A549 (cell line): ENCODE measurements around the gene FIS1. TPM values are rescaled to one million over a fixed set of nuclear protein-coding genes. Genes with fewer than 3 reads are reported as not detected.
A peak's percentile ranks its signal among the peaks of the same experiment; 100 is the strongest.

Experiments used
- ATAC-seq, 2 experiments: fragments of 200-7000 bp in 1 of 2; fragments of >200 bp in 1 of 2; cut with Nextera tagmentation in 1 of 2; cut with Tn5 transposase in 1 of 2; 3 replicates each; pipeline versions ENCODE4 v1.8.0 to v1.9.1; 2018 to 2020; ENCODE audit warnings: mild to moderate bottlenecking in 1 of 2, moderate library complexity in 1 of 2
- CTCF ChIA-PET: fragments of 300-600 bp; sonication (Branson Sonifier 250); formaldehyde crosslinking; extraction: SDS; loops from one replicate; lab custom pipeline; 2021; ENCODE audit warnings: antibody characterized with exemption, inconsistent platforms; lab: Yijun Ruan, JAX
- POLR2A ChIA-PET: fragments of 350-600 bp; formaldehyde crosslinking; extraction: SDS; loops from one replicate; lab custom pipeline; 2021; ENCODE audit warnings: antibody characterized with exemption, inconsistent platforms; lab: Yijun Ruan, JAX
- DNase-seq, 2 experiments: peaks; one replicate each; pipeline versions ENCODE4 v3.0.0 to v3.0.0-alpha.2; 2011 to 2016; ENCODE audit warnings: low read depth in 1 of 2, low spot score in 1 of 2
- FAIRE-seq: peaks from 2 replicates; lab custom pipeline; 2011; peaks lifted over from hg19 to GRCh38; lab: Jason Lieb, UNC
- H3K27ac ChIP-seq, 2 experiments: fragments of >200 bp; sonication (Bioruptor Twin); formaldehyde crosslinking; 3 replicates each; pipeline ENCODE4 v1.5.1; 2016 to 2017
- H3K4me1 ChIP-seq: fragments of >200 bp; sonication (Bioruptor Twin); formaldehyde crosslinking; 3 replicates; pipeline ENCODE4 v1.6.1; 2016
- H3K4me2 ChIP-seq: fragments of >200 bp; sonication (Bioruptor Twin); formaldehyde crosslinking; 3 replicates; pipeline ENCODE4 v1.6.1; 2016
- H3K4me3 ChIP-seq: fragments of >200 bp; sonication (Bioruptor Twin); formaldehyde crosslinking; 3 replicates; pipeline ENCODE4 v1.5.1; 2016
- H3K9me3 ChIP-seq: fragments of >200 bp; sonication (Bioruptor Twin); formaldehyde crosslinking; 3 replicates; pipeline ENCODE4 v1.6.1; 2016
- CBX8 ChIP-seq: fragments of 200-600 bp; sonication (generic); IDR thresholded peaks from 2 replicates; pipeline ENCODE4 v1.6.1; 2016
- CEBPB ChIP-seq, 2 experiments: fragments of >200 bp in 1 of 2; sonication (Bioruptor Twin) in 1 of 2; formaldehyde crosslinking in 1 of 2; IDR thresholded peaks; 2 replicates each; pipeline ENCODE4 v1.6.1; 2012 to 2016
- E2F6 ChIP-seq: IDR thresholded peaks from 2 replicates; pipeline ENCODE4 v1.6.1; 2012; ENCODE audit warnings: low read depth, borderline replicate concordance
- EHF ChIP-seq: fragments of 250-450 bp; sonication (Bioruptor Pico); IDR thresholded peaks from 2 replicates; pipeline ENCODE4 v1.5.0; 2020; ENCODE audit warnings: mild to moderate bottlenecking
- ESRRA ChIP-seq: fragments of 150-350 bp; IDR thresholded peaks from 2 replicates; pipeline ENCODE4 v1.6.1; 2014; ENCODE audit warnings: mild to moderate bottlenecking, low read length, borderline replicate concordance
- GATA3 ChIP-seq: IDR thresholded peaks from 2 replicates; pipeline ENCODE4 v1.6.1; 2012; ENCODE audit warnings: borderline replicate concordance
- HOXB13 ChIP-seq: fragments of 250-450 bp; sonication (Bioruptor Pico); IDR thresholded peaks from 2 replicates; pipeline ENCODE4 v1.5.0; 2020; ENCODE audit warnings: low read depth, mild to moderate bottlenecking, moderate library complexity
- MAX ChIP-seq: IDR thresholded peaks from 2 replicates; pipeline ENCODE4 v1.6.1; 2012
- NFE2L2 ChIP-seq: fragments of 150-350 bp; conservative IDR thresholded peaks from 2 replicates; pipeline ENCODE4 v1.6.1; 2014; ENCODE audit warnings: low read length
- POLR2A ChIP-seq: IDR thresholded peaks from 2 replicates; pipeline ENCODE4 v1.6.1; 2012; ENCODE audit warnings: mild to moderate bottlenecking, low read length
- RARB ChIP-seq: fragments of 250-450 bp; sonication (Bioruptor Pico); IDR thresholded peaks from 2 replicates; pipeline ENCODE4 v1.8.0; 2021; ENCODE audit warnings: mild to moderate bottlenecking, moderate library complexity
- REST ChIP-seq: fragments of 200-600 bp; sonication (generic); IDR thresholded peaks from 2 replicates; pipeline ENCODE4 v1.6.1; 2016; ENCODE audit warnings: antibody characterized with exemption, mild to moderate bottlenecking, moderate library complexity
- SREBF2 ChIP-seq: fragments of 450-650 bp; IDR thresholded peaks from 2 replicates; pipeline ENCODE4 v1.6.1; 2014; ENCODE audit warnings: mild to moderate bottlenecking, moderate library complexity
- ZC3H11A ChIP-seq: fragments of 450-650 bp; IDR thresholded peaks from 2 replicates; pipeline ENCODE4 v1.6.1; 2014; ENCODE audit warnings: antibody characterized with exemption, mild to moderate bottlenecking
- WGBS: methylation state at CpG from one replicate; pipeline ENCODE4 v1.1.6; 2017; ENCODE audit errors: missing lambda C conversion rate; 5-methylcytosine and 5-hydroxymethylcytosine counted together
- polyA plus RNA-seq, 4 experiments: library from polyadenylated mRNA; depleted of rRNA in 3 of 4; stranded (reverse); fragments of >200 nt; fragmentation: RNase III in 1 of 4; extraction: RNeasy Plus Mini Kit Qiagen cat#74134 plus additional on column Dnase treatment in 1 of 4; gene quantifications; 2 replicates in 3 of 4; 3 replicates in 1 of 4; pipeline ENCODE4 v1.2.3, GENCODE V29; 2011 to 2017

FIS1 gene
- polyA plus RNA-seq, 2 of the 4 experiments (the other 2 are of a cell fraction): 111 to 155 TPM

- no peak for TF ChIP-seq ESRRA
- no peak for TF ChIP-seq SREBF2
- no peak for TF ChIP-seq REST
- no peak for TF ChIP-seq HOXB13 (CRISPR knock-in tag)
- TF ChIP-seq POLR2A: no peak
- TF ChIP-seq CBX8: no peak
Measured at GRCh38 chr7:101222275-101222830, 22.5 kb downstream of the FIS1 start (continued).

GRCh38 chr7:101220295-101220694 is 24.6 kb downstream of the FIS1 start:
- no peaks in the 10 kb centered on the region for H3K9me3 ChIP-seq
- TF ChIP-seq EHF (CRISPR knock-in tag) (no peak), SREBF2 (no peak), ZC3H11A (no peak), GATA3 (no peak), NFE2L2 (no peak), CEBPB (IDR thresholded peaks at IDR 0.05) (no peak)
- no peak overlapping the region for H3K4me2 ChIP-seq
- ATAC-seq: no peak
- no peak overlapping the region for H3K4me3 ChIP-seq
- DNase-seq: no peak
- CTCF ChIA-PET: interaction anchor here (0.6 to 1.5 kb wide), 4 partner anchors 13 to 62 kb away, joined by 3 to 5 read pairs (median 4); partner anchors contain the start of gene FIS1
- WGBS: 92% methylated on average over 5 of the region's 5 CpGs
- H3K27ac ChIP-seq: no peak overlapping the region
- POLR2A ChIA-PET: no interaction called here
- no peak for FAIRE-seq
- H3K4me1 ChIP-seq: peaks cover 15% of the 10 kb centered on the region

- ChIA-PET POLR2A (interaction anchor here (0.6 to 1.7 kb wide), 13 partner anchors 14 to 344 kb away, joined by 3 to 15 read pairs (median 5); partner anchors contain the start of genes FIS1, SRRT, TRIM56 and UFSP1), CTCF (interaction anchor here (0.7 to 6.8 kb wide), 14 partner anchors 9 to 323 kb away, joined by 3 to 49 read pairs (median 6); partner anchors contain the start of genes ACHE, CLDN15 and FIS1)
- peak; percentile 6 to 43; a peak in 4 of 6 replicates for ATAC-seq
- WGBS: 9% methylated on average over 26 of the region's 26 CpGs
- Histone ChIP-seq H3K4me2 (peak overlapping the region; percentile 91), H3K9me3 (no peaks in the 10 kb centered on the region), H3K27ac (peak overlapping the region; percentile 90 to 98), H3K4me3 (peak overlapping the region; percentile 97), H3K4me1 (peaks cover 17% of the 10 kb centered on the region)
- no peak for FAIRE-seq
- no peak for DNase-seq
- TF ChIP-seq RARB (no peak), MAX (peak; percentile 27; the same call in 1 of the 2 replicates), E2F6 (0 out of 2 replicates have a peak, but pooled peaks have one; percentile 32)
Measured at GRCh38 chr7:101218236-101219125, 26.4 kb downstream of the FIS1 start.
